ENCODE measurements around the gene GPC6. TPM values are rescaled to one million over a fixed set of nuclear protein-coding genes. Genes with fewer than 3 reads are reported as not detected.
A peak's percentile ranks its signal among the peaks of the same experiment; 100 is the strongest.

Gene GPC6
- polyA plus RNA-seq, 2 of the 4 experiments (the other 2 are of a cell fraction) = 8.0 to 14.4 TPM

GRCh38 chr13:93266681-93267080, 40.1 kb downstream of the GPC6 start:
- CTCF ChIA-PET = no interaction called here
- Histone ChIP-seq H3K4me2 (no peak overlapping the region), H3K4me3 (no peak overlapping the region), H3K27ac (no peak overlapping the region), H3K9me3 (no peaks in the 10 kb centered on the region), H3K4me1 (peaks cover 31% of the 10 kb centered on the region)
- FAIRE-seq = no peak
- DNase-seq (ENCODE audit: low read depth in 1 of 2, low spot score in 1 of 2) = no peak
- WGBS (ENCODE audit: missing lambda C conversion rate) = 17% methylated on average over 1 of the region's 1 CpG
- no peak for TF ChIP-seq HES2 (IDR thresholded peaks at IDR 0.05)
- TF ChIP-seq, protein P1, sequence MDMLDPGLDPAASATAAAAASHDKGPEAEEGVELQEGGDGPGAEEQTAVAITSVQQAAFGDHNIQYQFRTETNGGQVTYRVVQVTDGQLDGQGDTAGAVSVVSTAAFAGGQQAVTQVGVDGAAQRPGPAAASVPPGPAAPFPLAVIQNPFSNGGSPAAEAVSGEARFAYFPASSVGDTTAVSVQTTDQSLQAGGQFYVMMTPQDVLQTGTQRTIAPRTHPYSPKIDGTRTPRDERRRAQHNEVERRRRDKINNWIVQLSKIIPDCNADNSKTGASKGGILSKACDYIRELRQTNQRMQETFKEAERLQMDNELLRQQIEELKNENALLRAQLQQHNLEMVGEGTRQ (IDR thresholded peaks at IDR 0.05) = no peak
- no peak for TF ChIP-seq FOXS1 (CRISPR knock-in tag; IDR thresholded peaks at IDR 0.05)
- TF ChIP-seq, protein P2, sequence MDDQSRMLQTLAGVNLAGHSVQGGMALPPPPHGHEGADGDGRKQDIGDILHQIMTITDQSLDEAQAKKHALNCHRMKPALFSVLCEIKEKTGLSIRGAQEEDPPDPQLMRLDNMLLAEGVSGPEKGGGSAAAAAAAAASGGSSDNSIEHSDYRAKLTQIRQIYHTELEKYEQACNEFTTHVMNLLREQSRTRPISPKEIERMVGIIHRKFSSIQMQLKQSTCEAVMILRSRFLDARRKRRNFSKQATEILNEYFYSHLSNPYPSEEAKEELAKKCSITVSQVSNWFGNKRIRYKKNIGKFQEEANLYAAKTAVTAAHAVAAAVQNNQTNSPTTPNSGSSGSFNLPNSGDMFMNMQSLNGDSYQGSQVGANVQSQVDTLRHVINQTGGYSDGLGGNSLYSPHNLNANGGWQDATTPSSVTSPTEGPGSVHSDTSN (IDR thresholded peaks at IDR 0.05) = no peak
- TF ChIP-seq FOSL2 (IDR thresholded peaks at IDR 0.05) = no peak
- TF ChIP-seq FOSL2 (CRISPR knock-in tag; IDR thresholded peaks at IDR 0.05) = no peak
- TF ChIP-seq NPAS2 (CRISPR knock-in tag; IDR thresholded peaks at IDR 0.05; ENCODE audit: borderline replicate concordance) = no peak
- no peak for TF ChIP-seq HOXB5 (CRISPR knock-in tag; IDR thresholded peaks at IDR 0.05)
- no peak for TF ChIP-seq ZSCAN20 (CRISPR knock-in tag; IDR thresholded peaks at IDR 0.05)
- TF ChIP-seq MAFK (IDR thresholded peaks at IDR 0.05; ENCODE audit: partially characterized antibody) = no peak
- no peak for TF ChIP-seq HOXA7 (CRISPR knock-in tag; IDR thresholded peaks at IDR 0.05)
- TF ChIP-seq, protein P3, sequence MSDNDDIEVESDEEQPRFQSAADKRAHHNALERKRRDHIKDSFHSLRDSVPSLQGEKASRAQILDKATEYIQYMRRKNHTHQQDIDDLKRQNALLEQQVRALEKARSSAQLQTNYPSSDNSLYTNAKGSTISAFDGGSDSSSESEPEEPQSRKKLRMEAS (IDR thresholded peaks at IDR 0.05) = no peak
- TF ChIP-seq EHF (CRISPR knock-in tag; IDR thresholded peaks at IDR 0.05) = no peak
- no peak for TF ChIP-seq MAZ (IDR thresholded peaks at IDR 0.05; ENCODE audit: borderline replicate concordance, low read depth, low read length)
- no peak for TF ChIP-seq HOXB13 (CRISPR knock-in tag; IDR thresholded peaks at IDR 0.05; ENCODE audit: low read depth)
- TF ChIP-seq SREBF2 (IDR thresholded peaks at IDR 0.05) = no peak
- no peak for TF ChIP-seq ESRRA (IDR thresholded peaks at IDR 0.05; ENCODE audit: borderline replicate concordance, low read length)
- no peak for ATAC-seq
- POLR2A ChIA-PET = no interaction called here

DNA sequence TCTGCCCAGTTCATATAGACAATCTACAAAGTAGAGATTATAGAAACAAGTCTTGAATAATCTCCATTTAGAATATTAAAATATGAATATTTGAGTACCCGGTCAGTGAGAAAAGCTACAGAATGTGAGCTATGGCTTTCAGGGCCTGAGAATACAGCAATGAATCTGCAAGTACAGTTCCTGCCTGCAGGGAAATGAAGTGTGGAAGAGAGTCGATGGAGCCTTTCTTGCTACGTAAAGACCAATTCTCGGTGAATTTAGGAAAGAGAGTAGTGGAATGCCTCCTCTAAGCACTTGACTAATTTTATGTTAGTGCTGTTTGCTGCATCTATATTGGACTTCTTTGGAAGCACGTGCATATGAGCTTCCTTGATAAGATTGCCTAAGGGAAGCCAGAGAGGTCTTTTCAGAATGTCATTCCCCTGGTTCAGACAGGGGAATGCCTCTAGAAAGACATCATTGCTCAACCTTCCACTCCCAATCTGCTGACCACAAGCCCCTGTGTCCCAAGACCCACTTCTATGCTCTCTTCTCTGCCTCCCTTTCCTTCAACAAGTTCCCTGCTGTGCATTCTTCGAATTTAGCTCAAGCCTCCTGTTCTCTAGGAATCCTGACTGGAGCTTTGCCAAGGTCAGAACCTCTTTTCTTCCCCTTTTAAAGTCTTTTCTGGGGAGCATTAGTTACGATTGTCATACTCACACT, 41.9 kb downstream of the GPC6 start:
- H3K4me2 ChIP-seq = no peak overlapping the region
- 41% methylated on average over 7 of the region's 7 CpGs for WGBS (ENCODE audit: missing lambda C conversion rate)
- no peak for FAIRE-seq

DNA sequence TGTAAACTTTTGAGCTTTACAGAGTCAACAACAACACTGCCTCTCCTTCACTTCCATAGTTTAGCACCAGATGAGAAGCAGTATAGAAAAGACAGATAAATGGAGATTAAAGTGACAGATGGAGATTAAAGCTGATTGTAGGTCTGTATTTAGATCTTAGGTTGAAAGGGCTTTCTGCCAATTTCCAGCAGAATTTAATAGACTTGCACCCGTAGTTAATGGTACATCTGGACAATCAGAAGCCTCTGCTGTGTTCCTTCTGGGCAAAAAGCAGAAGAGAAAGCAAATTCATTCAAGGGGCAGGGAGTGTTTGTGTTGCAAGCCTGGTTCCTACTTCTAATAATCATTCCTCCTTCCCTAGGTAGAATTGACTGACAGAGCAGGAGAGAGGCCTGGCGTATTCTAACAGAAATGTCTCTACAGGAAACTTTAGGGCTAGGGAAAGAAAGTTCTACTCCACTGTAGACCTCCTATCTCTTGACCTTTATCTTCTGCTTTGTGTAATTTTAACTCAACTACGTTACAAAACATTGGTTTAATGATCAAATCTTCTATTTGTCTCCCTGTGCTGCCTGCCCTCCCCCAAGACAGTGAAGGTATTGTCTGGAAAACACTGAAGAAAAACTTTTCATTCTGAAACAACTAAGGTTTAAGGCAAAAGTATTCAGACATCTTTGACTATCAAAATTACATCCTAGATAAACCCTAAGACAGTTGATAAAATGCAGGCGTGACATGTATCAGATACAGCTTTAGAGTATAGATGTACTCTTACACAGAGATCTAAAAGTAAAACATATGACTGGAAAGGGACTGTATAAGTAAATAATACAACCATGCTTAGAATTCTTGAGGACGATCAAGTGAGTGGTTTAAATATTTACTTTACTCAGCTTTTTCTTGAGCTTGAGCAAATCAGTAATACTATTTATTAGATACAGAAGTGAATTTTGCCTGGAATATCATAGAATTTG, 44.4 kb downstream of the GPC6 start:
- FAIRE-seq = no peak
- peak in 1 of 2 experiments; percentile 73; a peak in 4 of 6 replicates for ATAC-seq
- Histone ChIP-seq H3K9me3 (no peaks in the 10 kb centered on the region), H3K4me1 (peaks cover 26% of the 10 kb centered on the region), H3K27ac (peak overlapping the region; percentile 67 to 78), H3K4me3 (no peak overlapping the region), H3K4me2 (peak overlapping the region; percentile 73)
- TF ChIP-seq FOSL2 (IDR thresholded peaks at IDR 0.05) (no peak), FOSL2 (CRISPR knock-in tag; IDR thresholded peaks at IDR 0.05) (no peak), PHF8 (IDR thresholded peaks at IDR 0.05; ENCODE audit: borderline replicate concordance, low read depth) (no peak), RARB (CRISPR knock-in tag; IDR thresholded peaks at IDR 0.05) (no peak), EHF (CRISPR knock-in tag; IDR thresholded peaks at IDR 0.05) (no peak)
- TF ChIP-seq, protein P1 (IDR thresholded peaks at IDR 0.05) = no peak
- ChIA-PET POLR2A (no interaction called here), CTCF (no interaction called here)
- DNase-seq (ENCODE audit: low read depth in 1 of 2, low spot score in 1 of 2) = peak in 1 of 2 experiments; percentile 22
- 0% methylated on average over 5 of the region's 5 CpGs for WGBS (ENCODE audit: missing lambda C conversion rate)

More for the DNA sequence above, 41.9 kb downstream of the GPC6 start:
- DNase-seq (ENCODE audit: low read depth in 1 of 2, low spot score in 1 of 2) = no peak
- no peaks in the 10 kb centered on the region for H3K9me3 ChIP-seq
- peak overlapping the region in 1 of 2 experiments; percentile 46; a peak in 2 of 6 replicates for H3K27ac ChIP-seq
- H3K4me1 ChIP-seq = peaks cover 26% of the 10 kb centered on the region
- ATAC-seq = no peak
- no peak overlapping the region for H3K4me3 ChIP-seq
- TF ChIP-seq ZC3H11A (IDR thresholded peaks at IDR 0.05) (no peak), RAD21 (conservative IDR thresholded peaks at IDR 0.05 in 1 of 2, IDR thresholded peaks at IDR 0.05 in 1 of 2) (no peak), HOXA7 (CRISPR knock-in tag; IDR thresholded peaks at IDR 0.05) (no peak)
- ChIA-PET POLR2A (no interaction called here), CTCF (no interaction called here)

All from A549 (cell line).